PC-9 (cell line): ENCODE measurements around the gene ZNF423.

ENCODE experiments used
- EZH2 ChIP-seq: fragments of 200-600 bp; sonication (generic); IDR thresholded peaks from 2 replicates; pipeline ENCODE4 v1.8.0; 2017; ENCODE audit warnings: antibody characterized with exemption, low read depth
- TF ChIP-seq, protein P1 (sequence below): fragments of 200-600 bp; sonication (generic); conservative IDR thresholded peaks from 2 replicates; pipeline ENCODE4 v1.6.1; 2017; ENCODE audit warnings: mixed run types, antibody characterized with exemption, mild to moderate bottlenecking, moderate library complexity

- TF ChIP-seq, protein P1, sequence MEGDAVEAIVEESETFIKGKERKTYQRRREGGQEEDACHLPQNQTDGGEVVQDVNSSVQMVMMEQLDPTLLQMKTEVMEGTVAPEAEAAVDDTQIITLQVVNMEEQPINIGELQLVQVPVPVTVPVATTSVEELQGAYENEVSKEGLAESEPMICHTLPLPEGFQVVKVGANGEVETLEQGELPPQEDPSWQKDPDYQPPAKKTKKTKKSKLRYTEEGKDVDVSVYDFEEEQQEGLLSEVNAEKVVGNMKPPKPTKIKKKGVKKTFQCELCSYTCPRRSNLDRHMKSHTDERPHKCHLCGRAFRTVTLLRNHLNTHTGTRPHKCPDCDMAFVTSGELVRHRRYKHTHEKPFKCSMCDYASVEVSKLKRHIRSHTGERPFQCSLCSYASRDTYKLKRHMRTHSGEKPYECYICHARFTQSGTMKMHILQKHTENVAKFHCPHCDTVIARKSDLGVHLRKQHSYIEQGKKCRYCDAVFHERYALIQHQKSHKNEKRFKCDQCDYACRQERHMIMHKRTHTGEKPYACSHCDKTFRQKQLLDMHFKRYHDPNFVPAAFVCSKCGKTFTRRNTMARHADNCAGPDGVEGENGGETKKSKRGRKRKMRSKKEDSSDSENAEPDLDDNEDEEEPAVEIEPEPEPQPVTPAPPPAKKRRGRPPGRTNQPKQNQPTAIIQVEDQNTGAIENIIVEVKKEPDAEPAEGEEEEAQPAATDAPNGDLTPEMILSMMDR, result no peak
- TF ChIP-seq EZH2, result no peak
Observed at GRCh38 chr16:49503256-49504022, 352.5 kb downstream of the ZNF423 start.
